ENCODE results near the gene ARRB1.
A peak's percentile ranks its signal among the peaks of the same experiment; 100 is the strongest.
"Not testable (repeated sequence)": the region's sequence is repeated elsewhere in the genome, so short reads cannot be mapped to it uniquely, and the experiment has no call there.

Gene ARRB1

DNA sequence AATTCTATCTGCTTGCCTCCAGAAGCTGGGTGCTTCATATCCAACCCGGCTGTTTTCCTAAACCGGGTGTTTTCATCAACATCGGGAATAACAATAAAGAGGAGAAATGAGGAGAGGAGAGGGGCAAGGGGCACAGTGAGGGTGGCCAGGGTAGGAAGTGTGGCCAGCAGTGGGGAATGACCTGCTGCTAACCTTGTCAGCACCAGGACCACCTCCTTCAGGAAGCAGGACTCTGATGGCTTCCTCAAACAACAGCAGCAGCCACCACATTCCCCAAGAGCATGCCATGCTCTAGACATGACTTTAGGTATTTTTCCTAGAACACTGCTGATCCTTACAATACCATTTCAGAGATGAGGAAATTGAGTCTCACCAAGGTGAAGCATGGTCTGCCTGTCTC lies 58.5 kb downstream of the ARRB1 start:
- no peak for DNase-seq

DNA sequence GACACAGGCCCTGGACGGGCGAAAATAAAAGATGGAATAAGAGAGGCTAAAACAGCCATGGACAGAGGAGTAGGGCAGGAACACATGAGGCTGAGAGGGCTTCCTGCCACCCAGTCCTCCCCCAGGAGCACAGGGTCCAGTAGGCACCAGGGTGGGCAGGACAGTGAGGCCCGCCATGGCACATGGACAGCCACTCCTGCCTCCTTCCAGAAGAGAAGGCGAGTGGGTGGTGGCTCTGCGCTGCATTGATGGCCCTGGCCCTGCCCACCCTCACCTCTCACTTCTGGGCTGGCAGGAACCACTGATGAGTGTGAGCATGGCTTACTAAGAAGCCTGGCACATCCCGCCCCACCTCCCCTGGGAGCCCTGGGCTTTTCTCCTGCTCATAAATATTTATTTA lies 59.7 kb downstream of the ARRB1 start:
- no peak for DNase-seq

DNA sequence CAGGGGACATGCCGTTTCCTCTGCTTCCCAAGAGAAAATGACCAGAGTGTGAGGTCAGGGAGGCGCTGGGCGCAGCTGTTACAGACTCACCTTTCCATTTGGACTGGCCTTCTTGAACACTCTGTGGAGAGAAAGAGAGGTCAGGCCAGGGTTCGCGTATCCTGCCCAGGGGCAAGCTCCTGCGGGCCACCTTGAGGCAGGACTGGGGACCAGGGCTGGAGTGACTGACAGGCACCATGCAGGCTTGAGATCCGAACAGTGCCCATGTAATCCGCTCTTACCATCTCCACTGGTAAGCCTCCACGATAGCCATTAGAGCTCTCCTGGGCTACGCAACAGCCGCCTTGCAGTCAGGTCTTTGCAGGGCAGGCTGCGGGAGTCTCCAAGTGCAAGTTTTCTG lies 61.5 kb downstream of the ARRB1 start:
- DNase-seq: no peak

DNA sequence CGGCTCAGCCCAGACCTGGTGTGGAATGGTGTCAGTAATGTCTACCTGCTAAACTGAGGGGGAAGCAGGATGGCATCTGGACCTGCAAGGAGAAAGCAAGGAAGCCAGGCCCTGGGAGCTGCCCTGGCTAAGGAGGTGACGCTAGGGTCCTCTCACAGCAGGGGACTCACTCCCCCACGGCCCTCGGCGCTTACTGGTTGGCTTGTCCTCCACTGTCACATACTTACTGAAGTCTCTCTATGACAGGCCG lies 62.0 kb downstream of the ARRB1 start:
- DNase-seq: no peak

DNA sequence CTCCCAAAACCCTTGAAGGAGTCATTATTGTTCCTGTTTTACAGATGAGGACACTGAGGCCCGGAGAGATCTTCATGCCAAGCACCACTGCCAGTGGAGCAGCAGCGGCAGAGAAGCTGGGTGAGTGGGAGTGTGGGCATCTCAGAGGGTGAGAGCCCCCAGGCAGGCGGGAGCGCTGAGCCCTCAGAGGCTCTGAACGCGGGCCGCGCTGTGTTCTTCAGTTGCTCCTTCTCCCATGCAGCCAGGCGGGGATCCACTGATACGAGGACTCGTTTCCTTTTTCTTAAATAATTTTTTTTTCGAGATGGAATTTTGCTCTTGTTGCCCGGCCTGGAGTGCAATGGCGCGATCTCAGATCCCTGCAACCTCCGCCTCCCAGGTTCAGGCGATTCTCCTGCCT lies 63.9 kb downstream of the ARRB1 start:
- no peak for DNase-seq

DNA sequence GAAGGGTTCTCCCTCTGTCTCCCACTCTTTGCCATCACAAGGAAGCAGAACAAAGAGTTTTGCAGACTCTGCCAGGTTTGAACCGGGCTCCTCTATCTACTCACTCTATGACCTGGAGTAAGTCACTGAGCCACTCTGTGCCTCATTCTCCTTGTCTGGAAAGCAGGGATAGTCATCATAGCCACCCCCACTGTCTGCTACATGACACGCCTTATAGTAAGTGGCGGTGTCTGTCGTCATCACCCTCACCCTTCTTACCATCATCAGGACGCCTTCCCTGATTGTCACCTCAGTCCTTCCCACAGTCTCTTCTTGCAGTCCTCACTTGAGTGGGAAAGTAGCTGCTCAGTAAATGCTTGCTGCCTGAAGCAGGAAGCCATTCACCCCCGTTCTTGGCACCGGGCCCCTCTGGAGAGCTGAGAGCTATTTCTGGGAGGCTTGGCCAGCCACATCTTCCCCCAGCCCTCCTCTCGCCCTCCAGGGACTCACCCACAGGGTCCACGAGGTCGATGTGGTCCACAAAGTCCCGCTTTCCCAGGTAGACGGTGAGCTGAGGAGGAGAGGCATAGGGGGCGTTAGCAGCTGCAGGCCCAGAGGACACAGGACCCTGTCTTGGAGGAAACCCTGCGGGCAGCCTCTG lies 64.5 kb downstream of the ARRB1 start:
- DNase-seq: no peak

DNA sequence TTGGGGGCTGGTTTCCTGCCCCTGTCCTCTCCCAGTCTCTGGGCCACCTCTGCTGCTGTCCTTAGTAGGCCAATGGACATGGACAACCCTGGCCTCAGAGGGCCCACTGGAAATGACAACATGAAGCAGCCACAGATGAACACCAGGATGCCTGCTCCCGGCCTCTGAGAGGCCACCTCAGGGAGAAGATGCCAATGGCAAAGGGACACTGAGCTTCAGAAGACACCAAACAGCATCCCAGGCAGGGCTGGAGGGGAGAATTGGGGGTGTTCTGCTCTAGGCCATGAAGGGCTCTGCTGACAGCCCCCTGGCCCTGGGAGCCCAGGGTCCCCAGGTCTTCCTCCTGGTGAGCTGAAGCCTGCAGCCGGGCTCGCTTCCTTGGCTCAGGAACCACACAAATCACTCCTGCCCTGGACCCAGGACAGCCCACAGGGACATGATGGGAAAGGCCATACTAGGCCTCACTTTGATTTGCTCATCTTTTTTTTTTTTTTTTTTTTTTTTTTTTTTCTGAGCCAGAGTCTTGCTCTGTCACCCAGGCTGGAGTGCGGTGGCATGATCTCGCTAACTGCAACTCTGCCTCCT lies 65.6 kb downstream of the ARRB1 start:
- no peak for DNase-seq

DNA sequence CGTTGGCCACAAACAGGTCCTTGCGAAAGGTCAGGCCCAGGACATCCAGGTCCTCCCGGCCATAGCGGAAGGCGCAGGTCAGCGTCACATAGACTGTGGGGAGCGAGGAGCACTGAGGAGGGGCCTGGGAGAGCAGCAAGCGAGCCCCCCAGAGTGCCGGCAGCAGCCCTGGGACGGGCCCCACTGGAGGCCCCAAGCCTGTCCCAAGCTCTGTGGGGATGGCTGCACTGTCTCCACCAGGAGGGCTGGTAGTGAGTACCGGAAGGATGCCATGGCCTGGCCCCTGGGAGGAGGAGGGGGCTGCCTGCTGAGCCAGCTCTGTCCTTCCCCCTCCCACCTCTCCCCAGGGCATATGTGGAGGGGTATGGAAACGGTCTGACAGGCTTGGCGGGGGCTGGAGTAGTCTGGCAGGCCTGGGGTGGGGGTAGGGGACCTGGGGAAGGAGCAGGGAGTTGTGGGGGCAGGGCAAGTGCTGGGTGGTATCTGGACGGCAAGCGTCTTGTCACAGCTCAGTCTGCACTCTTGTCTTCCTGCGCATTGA lies 68.0 kb downstream of the ARRB1 start:
- no peak for DNase-seq

DNA sequence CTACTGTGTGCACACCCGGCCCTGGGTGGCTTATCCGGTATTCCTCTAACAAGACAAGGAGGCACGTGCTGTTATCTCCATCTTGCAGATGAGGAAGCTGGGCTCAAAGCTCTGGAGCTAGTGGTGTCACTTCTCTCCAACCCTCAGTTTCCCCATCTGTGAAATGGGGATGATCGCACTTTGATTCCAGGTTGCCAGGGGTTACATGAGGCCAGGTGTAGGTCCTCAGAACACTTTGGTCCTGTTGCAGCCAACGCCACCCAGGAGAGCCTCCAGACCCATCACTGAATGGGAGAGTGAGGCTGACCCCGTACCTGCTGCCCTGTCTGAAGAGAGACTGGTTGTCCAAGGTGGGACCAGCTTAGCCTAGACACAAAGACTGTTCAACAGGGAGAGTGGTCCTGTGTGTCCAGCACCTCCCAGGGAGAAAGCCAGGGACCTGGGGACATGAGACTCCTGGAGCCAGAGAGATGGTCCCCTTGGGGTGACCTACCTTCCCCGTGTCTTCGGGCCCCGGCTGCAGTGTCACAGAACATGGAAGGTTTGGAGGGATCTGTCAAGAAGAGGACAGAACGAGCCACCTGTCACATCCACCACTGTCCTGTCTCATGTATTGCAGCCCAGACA lies 69.9 kb downstream of the ARRB1 start:
- no peak for DNase-seq

DNA sequence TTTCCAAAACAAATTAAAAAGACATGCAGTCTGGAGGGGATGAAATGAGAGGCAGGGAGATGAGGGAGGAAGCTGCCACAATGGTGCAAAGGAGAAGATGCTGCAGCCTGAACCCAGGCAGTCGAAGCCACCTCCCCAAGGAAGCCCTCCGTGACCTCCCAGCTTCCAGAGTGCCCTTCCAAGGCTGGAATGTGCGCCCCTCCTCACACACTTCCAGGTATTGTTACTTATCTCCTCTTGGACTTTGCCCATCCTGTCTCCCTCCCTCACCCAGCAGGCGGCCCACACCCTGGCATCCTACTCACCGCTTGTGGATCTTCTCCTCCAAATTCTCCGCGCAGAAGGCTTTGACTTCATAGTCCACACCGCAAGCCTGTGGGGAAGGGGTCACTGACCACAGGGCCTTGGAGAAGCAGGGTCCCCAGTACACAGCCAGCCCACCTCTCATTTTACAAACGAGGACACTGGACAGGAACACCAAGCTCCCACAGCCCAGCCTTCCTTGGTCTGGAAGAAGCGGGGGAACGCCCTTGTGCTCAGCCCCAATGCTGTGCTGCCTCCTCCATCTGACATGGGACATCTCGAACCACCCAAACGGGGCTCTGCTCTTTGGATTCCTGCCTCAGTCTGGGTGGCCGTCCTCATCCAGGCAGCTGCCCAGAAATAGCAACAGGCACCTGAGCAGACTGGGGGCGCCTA lies 70.5 kb downstream of the ARRB1 start:
- DNase-seq: no peak

DNA sequence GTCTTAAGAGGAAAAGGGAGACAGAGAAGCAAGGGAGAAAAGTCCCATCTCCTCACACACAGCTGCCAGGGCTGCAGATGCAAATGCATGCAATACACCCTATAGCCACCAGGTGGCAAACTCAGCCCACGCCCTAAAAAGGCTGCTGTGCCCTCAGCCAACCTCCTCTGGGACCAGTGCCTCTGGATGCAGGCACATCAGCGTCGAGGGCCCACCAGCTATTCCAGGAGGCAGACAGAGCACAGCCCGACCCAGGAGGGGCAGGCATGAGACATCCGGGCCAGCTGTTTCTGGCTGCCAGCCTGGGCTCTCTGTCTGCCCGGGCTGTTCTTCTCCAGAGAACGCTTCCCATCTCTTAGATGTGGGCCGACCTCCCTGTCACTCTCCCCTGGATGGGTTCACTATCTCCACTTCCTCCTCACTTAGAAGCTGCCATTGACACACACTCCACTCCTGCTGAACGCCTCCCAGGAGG lies 71.2 kb downstream of the ARRB1 start:
- DNase-seq: peak; percentile 63

DNA sequence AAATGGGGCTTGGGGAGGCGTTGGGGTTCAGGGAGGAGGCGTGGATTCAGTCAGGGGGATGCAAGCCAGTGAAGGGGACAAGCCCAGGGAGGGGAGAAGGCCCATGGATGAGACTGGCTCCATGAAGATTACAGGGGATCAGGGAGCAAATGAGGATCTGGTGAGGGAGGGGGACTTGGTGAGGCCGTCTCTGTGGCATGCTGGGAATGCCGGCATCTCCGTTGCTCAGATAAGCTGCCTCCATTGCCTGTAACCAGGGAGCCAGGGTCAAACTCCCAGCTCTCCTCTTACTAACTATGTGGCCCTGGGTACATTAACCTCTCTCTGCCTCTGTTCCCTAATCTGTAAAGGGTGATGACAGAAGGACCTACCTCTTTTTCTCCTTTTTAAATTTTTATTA lies 72.2 kb downstream of the ARRB1 start:
- DNase-seq: no peak

DNA sequence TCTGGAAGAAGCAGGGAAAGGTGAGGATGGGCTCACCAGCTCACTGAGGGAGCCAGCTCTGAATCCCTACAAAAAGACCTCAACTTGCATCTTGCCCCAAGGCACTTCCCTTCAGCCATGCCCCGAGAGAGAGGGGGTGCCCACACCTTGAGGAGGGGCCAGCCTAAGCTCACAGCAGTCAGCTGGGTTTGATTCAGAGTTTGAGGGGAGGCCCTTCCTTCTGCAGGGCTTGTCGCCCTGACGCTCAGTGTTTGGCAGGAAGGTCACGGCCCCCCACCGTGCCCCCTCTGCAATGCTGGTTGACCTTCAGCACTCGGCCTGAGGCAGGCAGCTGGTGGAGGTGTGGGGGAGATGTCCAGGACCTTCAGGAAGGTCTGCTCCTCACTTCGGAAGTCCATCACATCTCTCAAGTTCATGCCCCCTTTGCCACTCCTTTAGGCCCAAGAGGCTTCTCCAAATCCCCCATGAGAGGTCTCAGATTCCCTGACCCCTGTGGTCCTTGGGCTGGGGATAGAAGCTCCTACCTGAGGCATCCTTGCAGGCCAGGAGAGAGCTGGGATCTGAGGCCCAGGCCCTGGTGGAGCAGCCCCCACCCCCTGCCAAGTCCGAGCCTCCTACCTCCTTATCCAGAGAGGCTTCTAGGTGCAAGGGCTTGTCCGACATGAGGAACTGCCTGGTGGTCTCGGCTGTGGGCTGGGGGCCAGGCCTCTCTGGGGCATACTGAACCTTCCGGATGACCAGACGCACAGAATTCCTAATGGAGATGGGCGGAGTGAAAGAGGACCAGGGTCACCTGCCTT lies 73.3 kb downstream of the ARRB1 start:
- DNase-seq: no peak

DNA sequence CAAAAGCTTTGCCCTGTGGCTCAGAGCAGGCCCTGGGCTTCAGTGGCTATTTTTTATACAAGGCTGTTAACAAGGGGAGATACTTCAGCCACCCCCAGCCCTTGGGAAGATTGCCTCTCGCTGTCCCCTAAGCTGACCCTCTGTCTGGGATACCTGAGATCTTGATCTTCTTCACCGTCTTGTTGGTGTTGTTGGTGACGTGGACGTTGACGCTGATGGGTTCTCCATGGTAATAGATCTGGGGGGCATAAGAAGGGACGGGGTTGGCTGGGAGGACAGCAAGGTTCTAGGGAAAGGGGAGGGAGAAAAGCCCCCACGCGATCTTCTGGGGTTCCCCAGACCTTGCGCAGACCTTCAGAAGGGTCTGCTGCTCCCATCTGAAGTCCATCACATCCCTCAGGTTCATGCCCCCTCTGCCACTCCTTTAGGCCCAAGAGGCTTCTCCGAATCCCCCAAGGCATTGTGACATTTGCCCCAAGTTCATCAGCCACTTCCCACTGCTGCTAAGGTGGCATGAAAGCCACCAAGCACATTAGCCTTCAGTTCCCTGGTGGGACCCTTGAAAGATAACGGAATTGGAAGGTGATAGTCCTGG lies 74.2 kb downstream of the ARRB1 start:
- DNase-seq: no peak

DNA sequence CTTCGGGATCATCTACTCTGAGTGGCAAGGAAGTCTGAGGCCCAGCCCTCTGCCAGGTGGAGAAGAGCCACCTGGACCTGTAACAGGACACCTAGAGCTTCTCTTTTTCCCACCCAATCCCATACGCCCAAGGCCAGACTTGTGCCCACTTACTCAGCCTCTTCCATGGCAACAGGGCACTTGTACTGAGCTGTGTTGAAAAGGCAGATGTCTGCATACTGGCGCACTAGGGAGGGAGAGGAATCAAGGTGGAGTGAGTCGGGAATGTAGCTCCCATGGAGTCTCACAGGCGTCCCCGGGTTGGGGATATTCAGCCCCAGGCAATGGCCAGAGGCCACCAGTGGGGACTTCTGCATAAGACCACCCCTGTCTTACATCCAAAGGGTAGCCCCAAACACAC lies 74.8 kb downstream of the ARRB1 start:
- peak; percentile 90 for DNase-seq

DNA sequence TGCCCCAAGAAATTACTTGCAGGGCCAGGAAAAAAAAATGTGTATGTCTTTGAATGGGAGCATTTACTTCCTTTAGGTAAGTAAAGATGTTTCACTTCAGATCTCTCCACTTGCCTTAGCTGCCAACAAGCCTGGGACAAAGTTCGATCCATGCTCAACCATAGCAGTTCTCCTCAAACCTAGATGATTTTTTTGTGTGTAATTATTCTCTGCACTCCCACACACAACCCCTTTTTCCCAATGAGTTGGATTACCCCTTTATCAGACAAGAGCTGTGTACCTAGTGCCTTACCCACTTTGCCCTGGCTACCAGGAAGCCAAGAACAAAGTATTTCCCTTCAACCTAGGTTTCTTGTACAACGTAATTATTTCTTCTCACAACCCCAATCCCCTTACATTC lies 75.3 kb downstream of the ARRB1 start:
- DNase-seq: no peak

DNA sequence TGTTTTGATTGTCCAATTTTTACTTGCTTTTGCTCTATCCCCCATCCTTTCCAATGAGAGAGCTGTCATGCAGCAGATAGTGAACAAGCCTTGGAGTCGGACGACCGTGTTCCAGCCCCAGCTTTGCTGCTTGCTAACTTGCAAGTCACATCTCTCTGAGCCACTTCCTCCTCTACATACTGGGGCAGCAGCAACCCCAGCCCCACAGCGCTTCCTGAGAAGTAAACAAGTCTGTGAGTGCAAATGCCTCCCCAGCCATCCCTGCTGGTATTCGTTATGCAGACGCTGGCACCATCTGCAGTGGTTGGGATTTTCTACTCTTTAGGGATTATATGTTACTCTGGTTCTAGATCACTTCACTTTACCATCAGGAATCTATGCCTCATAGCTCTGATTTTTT lies 75.9 kb downstream of the ARRB1 start:
- DNase-seq: no peak

DNA sequence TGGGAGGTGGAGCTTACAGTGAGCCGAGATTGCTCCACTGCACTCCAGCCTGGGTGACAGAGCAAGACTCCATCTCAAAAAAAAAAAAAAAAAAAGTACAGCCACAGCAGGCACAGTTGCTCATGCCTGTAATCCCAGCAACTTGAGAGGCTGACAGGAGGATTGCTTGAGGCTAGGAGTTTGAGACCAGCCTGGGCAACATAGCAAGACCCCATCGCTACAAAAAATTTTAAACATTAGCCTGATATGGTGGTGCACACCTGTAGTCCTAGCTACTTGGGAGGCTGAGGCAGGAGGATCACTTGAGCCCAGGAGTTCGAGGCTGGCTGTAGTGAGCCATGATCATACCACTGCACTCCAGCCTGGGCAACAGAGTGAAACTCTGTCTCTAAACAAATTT lies 76.7 kb downstream of the ARRB1 start:
- not testable (repeated sequence) for DNase-seq

DNA sequence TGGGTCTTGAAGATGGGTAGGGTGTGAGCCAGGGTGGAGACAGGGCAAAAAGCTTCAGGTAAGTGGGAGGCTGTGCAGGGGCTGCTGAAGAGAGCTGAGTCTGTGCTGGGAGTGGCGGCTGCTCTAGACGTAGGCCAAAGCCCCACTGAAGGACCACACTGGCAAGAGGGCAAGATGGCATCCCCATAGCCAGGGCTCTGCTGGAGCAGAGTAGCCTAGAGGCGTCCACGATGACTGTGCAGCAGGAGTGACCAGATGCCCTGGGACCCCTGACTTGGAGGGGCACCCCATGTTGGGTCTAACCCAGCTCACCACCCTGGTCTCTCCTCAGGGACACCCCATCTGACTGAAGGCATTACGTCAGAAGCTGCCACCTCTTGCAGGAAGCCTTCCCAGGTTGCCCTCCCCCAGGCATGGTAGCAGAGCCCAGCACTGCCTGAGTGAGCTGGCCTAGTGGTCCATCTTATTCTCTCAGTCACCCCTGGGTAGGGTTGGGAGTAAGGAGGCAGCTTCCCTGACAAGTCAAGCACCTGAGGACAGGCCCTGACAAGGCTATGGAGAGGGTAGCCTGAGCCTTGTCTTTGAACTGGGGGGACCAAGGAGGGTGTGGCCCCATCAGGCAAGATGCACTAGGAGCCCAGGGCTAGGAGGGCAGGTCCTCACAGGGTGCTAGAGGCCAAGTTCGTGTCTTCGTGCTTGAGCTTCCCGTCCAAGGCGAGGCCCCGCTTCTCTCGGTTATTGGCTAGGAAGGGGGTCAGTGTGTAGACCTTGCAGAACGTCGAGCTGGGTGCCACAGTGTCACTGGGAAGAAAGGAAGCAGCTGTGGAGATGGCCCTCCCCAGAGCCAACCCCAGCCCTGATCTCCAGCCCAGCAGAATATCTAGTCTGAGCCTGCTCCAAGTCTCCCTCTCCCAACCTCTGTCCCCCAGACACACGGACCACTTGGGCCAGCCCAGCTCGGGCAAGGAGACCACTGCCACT lies 77.8 kb downstream of the ARRB1 start:
- no peak for DNase-seq

DNA sequence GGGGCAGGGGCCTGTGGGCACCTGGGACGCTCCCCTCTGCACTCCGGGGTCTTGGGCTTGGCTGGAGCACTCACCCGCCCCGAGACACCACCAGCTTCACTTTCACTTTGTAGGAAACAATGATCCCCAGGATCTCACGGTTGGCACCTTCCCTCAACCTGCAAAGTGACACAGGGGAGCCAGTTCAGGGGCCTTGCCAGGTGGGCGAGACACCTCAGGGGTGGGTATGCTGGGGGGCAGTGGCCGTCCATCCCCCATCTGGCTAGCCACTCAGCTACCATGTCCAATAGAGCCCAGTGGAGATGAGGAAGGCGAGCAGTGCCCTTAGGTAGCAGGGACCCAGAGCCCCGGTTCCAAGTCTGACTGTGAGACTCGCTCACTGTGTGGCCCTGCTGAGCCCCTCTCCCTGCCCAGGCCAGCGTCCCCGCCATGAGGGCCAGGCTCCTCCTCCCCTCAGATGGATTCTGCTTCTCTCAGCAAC lies 78.6 kb downstream of the ARRB1 start:
- no peak for DNase-seq

DNA sequence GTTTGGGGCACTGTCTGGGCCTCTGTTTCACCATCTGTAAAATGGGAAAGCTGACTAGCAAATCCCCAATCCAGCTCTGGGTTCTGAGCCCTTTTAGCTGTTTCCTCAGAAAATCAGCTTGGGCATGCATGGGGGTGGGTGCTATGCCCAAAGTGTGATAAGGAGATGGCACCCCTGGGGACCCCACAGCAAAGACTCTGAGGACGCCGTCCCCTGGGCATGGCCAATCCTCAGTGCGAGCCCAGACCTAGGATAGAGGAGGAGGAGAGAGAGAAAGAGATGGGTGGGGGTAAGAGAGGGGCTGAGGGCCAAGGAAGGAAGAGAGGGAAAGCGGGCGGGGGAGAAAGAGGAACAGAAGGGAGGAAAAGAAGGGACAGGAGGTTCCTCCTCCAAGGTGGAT lies 79.1 kb downstream of the ARRB1 start:
- no peak for DNase-seq

Measured in NCI-H146 (cell line).